Measurements from ENCODE around the gene GAB1.

DNA sequence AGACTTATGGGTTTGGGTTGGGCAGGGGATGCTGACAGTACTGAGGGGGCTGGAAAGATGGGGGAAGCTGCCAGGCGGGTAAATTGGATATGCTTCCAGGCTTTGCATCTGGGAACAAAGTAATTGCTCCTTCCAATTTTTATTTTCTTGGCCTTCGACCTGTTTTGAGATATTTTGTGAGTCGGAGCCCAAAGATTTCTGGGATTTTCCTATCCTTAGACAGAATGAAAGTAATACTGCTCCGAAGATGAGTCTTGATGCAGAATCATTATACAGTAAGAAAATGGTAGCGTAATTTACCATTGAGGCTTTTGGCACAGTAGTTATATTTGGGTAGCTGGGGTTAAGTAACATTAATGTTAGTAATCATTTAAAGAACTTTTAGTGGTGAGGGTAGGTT is 178.2 kb downstream of the GAB1 start:
- TF ChIP-seq, protein P1, sequence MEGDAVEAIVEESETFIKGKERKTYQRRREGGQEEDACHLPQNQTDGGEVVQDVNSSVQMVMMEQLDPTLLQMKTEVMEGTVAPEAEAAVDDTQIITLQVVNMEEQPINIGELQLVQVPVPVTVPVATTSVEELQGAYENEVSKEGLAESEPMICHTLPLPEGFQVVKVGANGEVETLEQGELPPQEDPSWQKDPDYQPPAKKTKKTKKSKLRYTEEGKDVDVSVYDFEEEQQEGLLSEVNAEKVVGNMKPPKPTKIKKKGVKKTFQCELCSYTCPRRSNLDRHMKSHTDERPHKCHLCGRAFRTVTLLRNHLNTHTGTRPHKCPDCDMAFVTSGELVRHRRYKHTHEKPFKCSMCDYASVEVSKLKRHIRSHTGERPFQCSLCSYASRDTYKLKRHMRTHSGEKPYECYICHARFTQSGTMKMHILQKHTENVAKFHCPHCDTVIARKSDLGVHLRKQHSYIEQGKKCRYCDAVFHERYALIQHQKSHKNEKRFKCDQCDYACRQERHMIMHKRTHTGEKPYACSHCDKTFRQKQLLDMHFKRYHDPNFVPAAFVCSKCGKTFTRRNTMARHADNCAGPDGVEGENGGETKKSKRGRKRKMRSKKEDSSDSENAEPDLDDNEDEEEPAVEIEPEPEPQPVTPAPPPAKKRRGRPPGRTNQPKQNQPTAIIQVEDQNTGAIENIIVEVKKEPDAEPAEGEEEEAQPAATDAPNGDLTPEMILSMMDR (IDR thresholded peaks at IDR 0.05) = no peak
- TF ChIP-seq EZH2 (IDR thresholded peaks at IDR 0.05; ENCODE audit: borderline replicate concordance, insufficient read depth, low read depth, low read length, poor library complexity, severe bottlenecking) = no peak
